Testis (tissue), 2 donors: ENCODE data around the gene SLC25A21.

Experiments used
- CTCF ChIP-seq, 3 experiments: fragments of 450-650 bp in 2 of 3; fragments of 200-600 bp in 1 of 3; sonication (generic) in 1 of 3; IDR thresholded peaks; one replicate each; pipeline ENCODE4 v1.5.1; 2016 to 2019; ENCODE audit warnings: antibody characterized with exemption in 3 of 3, mild to moderate bottlenecking in 2 of 3, moderate library complexity in 1 of 3
- POLR2A ChIP-seq: fragments of 450-650 bp; IDR thresholded peaks from one replicate; pipeline ENCODE4 v1.6.1; 2017; ENCODE audit warnings: antibody characterized with exemption, mild to moderate bottlenecking, moderate library complexity

- no peak for TF ChIP-seq CTCF (IDR thresholded peaks at IDR 0.05)
- TF ChIP-seq POLR2A, result no peak
Observed at GRCh38 chr14:36948157-36948859, 224.1 kb downstream of the SLC25A21 start.
